ENCODE measurements around the gene PHLPP1.

PHLPP1 gene

GRCh38 chr18:62763101-62763521 lies 47.8 kb downstream of the PHLPP1 start:
- no peak overlapping the region for H3K4me3 ChIP-seq (replicated peaks in 1 of 2; ENCODE audit: low read depth in 2 of 2, low read length in 2 of 2)
- no peak for DNase-seq (ENCODE audit: low read depth in 2 of 2)
- no peak for TF ChIP-seq CTCF (IDR thresholded peaks at IDR 0.05; ENCODE audit: low read depth, low read length)

- TF ChIP-seq CTCF (IDR thresholded peaks at IDR 0.05; ENCODE audit: low read depth, low read length), result no peak
- H3K4me3 ChIP-seq (replicated peaks in 1 of 2; ENCODE audit: low read depth in 2 of 2, low read length in 2 of 2), result no peak overlapping the region
- no peak for DNase-seq (ENCODE audit: low read depth in 2 of 2)
Observed at GRCh38 chr18:62766266-62766665, 50.9 kb downstream of the PHLPP1 start.

- DNase-seq (ENCODE audit: low read depth in 2 of 2), result peak in 1 of 2 donors; percentile 50
- no peak overlapping the region for H3K4me3 ChIP-seq (replicated peaks in 1 of 2; ENCODE audit: low read depth in 2 of 2, low read length in 2 of 2)
- TF ChIP-seq CTCF (IDR thresholded peaks at IDR 0.05; ENCODE audit: low read depth, low read length), result no peak
Observed at GRCh38 chr18:62767321-62767720, 52.0 kb downstream of the PHLPP1 start.

- TF ChIP-seq CTCF (IDR thresholded peaks at IDR 0.05; ENCODE audit: low read depth, low read length), result no peak
- no peak overlapping the region for H3K4me3 ChIP-seq (replicated peaks in 1 of 2; ENCODE audit: low read depth in 2 of 2, low read length in 2 of 2)
- DNase-seq (ENCODE audit: low read depth in 2 of 2), result no peak
Observed at GRCh38 chr18:62767836-62768557, 52.7 kb downstream of the PHLPP1 start.

- DNase-seq (ENCODE audit: low read depth in 2 of 2), result no peak
Observed at GRCh38 chr18:62768558-62768943, 53.2 kb downstream of the PHLPP1 start.

GRCh38 chr18:62769216-62769615 lies 53.9 kb downstream of the PHLPP1 start:
- H3K4me3 ChIP-seq (replicated peaks in 1 of 2; ENCODE audit: low read depth in 2 of 2, low read length in 2 of 2), result no peak overlapping the region
- TF ChIP-seq CTCF (IDR thresholded peaks at IDR 0.05; ENCODE audit: low read depth, low read length), result no peak
- DNase-seq (ENCODE audit: low read depth in 2 of 2), result no peak

More at GRCh38 chr18:62768558-62768943, 53.2 kb downstream of the PHLPP1 start:
- TF ChIP-seq CTCF (IDR thresholded peaks at IDR 0.05; ENCODE audit: low read depth, low read length), result no peak
- H3K4me3 ChIP-seq (replicated peaks in 1 of 2; ENCODE audit: low read depth in 2 of 2, low read length in 2 of 2), result no peak overlapping the region
